Measurements from ENCODE around the gene LRMDA.

GRCh38 chr10:75987616-75988015, 556.2 kb downstream of the LRMDA start:
- TF ChIP-seq POLR2A (IDR thresholded peaks at IDR 0.05; ENCODE audit: insufficient read depth in 1 of 2, low read depth in 2 of 2, low read length in 2 of 2): no peak
- no peak for TF ChIP-seq MIXL1 (CRISPR knock-in tag; IDR thresholded peaks at IDR 0.05)
- TF ChIP-seq REST (IDR thresholded peaks at IDR 0.05; ENCODE audit: borderline replicate concordance in 1 of 2, low read depth in 1 of 2, low read length in 2 of 2): no peak
- TF ChIP-seq, protein P1, sequence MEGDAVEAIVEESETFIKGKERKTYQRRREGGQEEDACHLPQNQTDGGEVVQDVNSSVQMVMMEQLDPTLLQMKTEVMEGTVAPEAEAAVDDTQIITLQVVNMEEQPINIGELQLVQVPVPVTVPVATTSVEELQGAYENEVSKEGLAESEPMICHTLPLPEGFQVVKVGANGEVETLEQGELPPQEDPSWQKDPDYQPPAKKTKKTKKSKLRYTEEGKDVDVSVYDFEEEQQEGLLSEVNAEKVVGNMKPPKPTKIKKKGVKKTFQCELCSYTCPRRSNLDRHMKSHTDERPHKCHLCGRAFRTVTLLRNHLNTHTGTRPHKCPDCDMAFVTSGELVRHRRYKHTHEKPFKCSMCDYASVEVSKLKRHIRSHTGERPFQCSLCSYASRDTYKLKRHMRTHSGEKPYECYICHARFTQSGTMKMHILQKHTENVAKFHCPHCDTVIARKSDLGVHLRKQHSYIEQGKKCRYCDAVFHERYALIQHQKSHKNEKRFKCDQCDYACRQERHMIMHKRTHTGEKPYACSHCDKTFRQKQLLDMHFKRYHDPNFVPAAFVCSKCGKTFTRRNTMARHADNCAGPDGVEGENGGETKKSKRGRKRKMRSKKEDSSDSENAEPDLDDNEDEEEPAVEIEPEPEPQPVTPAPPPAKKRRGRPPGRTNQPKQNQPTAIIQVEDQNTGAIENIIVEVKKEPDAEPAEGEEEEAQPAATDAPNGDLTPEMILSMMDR (CRISPR knock-in tag; IDR thresholded peaks at IDR 0.05): no peak
- TF ChIP-seq ZFP1 (CRISPR knock-in tag; IDR thresholded peaks at IDR 0.05): no peak
- TF ChIP-seq NFATC3 (CRISPR knock-in tag; IDR thresholded peaks at IDR 0.05): no peak
- TF ChIP-seq KLF6 (CRISPR knock-in tag; IDR thresholded peaks at IDR 0.05): no peak
- TF ChIP-seq, protein P2, sequence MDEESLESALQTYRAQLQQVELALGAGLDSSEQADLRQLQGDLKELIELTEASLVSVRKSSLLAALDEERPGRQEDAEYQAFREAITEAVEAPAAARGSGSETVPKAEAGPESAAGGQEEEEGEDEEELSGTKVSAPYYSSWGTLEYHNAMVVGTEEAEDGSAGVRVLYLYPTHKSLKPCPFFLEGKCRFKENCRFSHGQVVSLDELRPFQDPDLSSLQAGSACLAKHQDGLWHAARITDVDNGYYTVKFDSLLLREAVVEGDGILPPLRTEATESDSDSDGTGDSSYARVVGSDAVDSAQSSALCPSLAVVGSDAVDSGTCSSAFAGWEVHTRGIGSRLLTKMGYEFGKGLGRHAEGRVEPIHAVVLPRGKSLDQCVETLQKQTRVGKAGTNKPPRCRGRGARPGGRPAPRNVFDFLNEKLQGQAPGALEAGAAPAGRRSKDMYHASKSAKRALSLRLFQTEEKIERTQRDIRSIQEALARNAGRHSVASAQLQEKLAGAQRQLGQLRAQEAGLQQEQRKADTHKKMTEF (CRISPR knock-in tag; IDR thresholded peaks at IDR 0.05): no peak
- no peak for TF ChIP-seq ZXDC (CRISPR knock-in tag; IDR thresholded peaks at IDR 0.05)
- no peak for TF ChIP-seq BCLAF1 (IDR thresholded peaks at IDR 0.05)

Measured in HepG2 (cell line).